ENCODE measurements around the gene CMTM4.

The CMTM4 gene

DNA sequence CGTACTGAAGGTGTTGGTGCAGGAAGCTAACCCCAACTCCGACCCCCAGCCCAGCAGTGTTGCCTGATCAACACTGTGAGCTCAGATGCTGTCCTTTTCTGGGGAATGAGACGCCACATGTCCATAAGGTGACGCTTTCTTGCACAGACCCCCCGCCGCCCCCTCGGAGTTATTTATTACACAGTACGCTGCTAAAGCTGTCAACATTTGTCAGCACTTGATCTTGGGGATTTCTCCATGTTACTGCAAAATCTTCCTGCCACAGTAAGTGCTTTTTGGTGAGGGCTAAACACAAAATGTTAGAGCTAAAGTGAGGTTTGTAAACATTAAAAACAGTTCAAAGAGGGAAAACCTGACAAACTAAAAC, 76.1 kb downstream of the CMTM4 start:
- TF ChIP-seq CTCF (IDR thresholded peaks at IDR 0.05; ENCODE audit: control extremely low read depth, extremely low read depth, low read depth, missing control alignments), result no peak
- DNase-seq (ENCODE audit: extremely low spot score), result no peak
- CTCF ChIA-PET, result interaction anchor here (0.7 to 4.5 kb wide), 6 partner anchors 12 to 31 kb away, joined by 3 to 38 read pairs (median 3); no protein-coding TSS in a partner anchor
- POLR2A ChIA-PET, result no interaction called here

DNA sequence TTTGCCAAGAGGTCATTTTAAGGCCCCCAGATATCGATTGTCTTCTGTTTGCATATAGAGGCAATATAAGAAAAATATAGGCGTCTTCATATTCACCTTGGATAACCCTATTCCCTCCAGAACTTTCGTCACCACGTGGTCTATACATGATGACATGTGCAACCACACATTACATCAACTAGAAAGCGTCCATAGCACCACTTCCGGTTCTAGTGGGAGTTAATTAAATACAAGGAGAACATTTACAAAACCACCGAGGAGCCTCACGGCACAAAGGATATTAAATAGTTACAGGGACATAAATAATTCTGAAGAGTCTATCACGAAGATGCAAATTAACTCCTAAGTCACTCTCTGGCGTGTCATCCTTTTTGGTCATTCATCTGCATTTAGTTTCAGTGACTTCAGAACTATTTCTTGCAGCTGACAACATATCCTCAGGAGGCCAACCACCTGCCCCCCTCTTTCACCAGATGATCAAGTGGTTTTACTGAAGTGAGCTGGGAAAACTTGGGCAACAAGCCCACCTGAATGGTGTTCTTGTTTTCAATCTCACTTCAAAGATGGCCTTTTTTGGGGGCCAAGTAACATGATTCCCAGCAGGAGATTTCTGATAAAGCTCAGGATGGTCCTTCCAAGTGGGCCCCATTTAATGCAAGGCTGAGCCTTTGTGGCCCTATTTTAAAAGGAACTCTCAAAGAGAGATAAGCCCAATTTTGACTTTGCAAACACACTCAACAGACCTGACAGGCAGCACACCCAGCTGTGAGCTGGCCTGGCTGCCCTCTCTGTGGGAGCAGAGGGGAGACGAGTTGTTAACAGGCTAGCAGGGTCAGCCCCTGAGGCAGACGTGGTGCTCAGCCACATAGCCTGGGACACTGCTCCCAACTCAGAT, 76.8 kb downstream of the CMTM4 start:
- TF ChIP-seq CTCF (IDR thresholded peaks at IDR 0.05; ENCODE audit: control extremely low read depth, extremely low read depth, low read depth, missing control alignments), result no peak
- POLR2A ChIA-PET, result no interaction called here
- CTCF ChIA-PET, result interaction anchor here (0.7 to 4.5 kb wide), 7 partner anchors 11 to 254 kb away, joined by 3 to 38 read pairs (median 3); no protein-coding TSS in a partner anchor
- no peak for DNase-seq (ENCODE audit: extremely low spot score)

DNA sequence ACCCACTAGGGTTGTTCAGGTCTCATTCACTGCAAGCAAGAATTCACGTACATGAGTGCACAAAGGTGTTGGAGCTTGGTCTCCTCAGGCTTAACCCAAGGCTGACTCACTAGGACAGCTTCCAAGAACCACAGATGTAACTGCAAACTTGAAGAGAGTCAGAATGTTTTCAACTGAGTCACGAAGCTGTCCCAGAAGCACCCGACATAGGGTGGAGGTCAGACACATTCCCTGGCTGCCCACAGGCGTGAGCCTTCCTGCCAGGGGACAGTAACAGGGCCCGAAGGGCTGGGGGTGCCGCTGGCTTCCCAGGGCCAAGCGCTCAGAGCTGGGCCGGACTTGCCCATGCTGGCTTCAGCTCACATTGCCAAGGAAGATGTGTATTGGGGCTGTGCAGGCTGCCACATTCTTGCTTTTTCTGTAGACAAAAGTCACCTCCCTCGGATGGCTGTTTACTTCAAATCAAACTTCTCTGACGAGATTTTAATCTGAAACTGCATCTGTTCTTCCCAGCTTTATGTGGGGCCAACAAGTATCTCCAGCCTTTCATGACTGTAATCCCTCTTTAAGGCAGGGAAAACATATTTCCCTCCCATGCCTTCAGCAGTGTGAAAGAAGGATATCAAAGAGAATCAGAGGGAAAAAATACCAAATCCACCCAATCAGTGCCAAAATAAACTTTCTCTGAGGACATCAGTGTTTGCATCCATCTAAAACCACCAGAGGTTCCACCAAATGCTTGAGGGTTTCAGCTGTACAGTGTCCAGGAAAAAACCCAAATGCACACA, 77.8 kb downstream of the CMTM4 start:
- ChIA-PET POLR2A (interaction anchor here (0.6 kb wide), 1 partner anchor 23 kb away, joined by 3 read pairs; no protein-coding TSS in a partner anchor), CTCF (interaction anchor here (1.1 to 4.5 kb wide), 6 partner anchors 10 to 255 kb away, joined by 3 to 38 read pairs (median 4); no protein-coding TSS in a partner anchor)
- no peak for TF ChIP-seq CTCF (IDR thresholded peaks at IDR 0.05; ENCODE audit: control extremely low read depth, extremely low read depth, low read depth, missing control alignments)
- DNase-seq (ENCODE audit: extremely low spot score), result no peak

DNA sequence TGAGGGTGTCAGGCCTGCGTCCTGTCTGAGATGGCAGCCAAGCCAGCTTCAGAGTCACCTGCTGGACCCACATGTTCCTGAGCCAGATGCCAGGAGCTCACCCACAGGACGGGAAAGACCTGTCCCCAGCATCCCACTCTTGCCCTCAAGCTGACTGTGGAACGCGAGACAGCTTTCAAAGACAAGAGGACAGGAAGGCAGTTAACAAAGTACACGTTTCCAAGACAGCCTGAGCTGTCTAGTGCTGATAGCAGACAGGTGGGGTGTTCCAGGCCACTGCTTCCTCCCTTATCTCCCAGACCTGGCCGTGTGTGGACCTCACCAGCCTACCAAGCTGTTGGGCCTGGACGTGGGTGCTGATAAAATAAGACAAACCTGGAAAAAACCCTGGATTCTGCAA, 78.8 kb downstream of the CMTM4 start:
- ChIA-PET CTCF (interaction anchor here (1.0 to 4.5 kb wide), 6 partner anchors 8 to 274 kb away, joined by 3 to 38 read pairs (median 4); no protein-coding TSS in a partner anchor), POLR2A (interaction anchor here (0.6 kb wide), 1 partner anchor 251 kb away, joined by 4 read pairs; no protein-coding TSS in a partner anchor)
- DNase-seq (ENCODE audit: extremely low spot score), result no peak
- no peak for TF ChIP-seq CTCF (IDR thresholded peaks at IDR 0.05; ENCODE audit: control extremely low read depth, extremely low read depth, low read depth, missing control alignments)

DNA sequence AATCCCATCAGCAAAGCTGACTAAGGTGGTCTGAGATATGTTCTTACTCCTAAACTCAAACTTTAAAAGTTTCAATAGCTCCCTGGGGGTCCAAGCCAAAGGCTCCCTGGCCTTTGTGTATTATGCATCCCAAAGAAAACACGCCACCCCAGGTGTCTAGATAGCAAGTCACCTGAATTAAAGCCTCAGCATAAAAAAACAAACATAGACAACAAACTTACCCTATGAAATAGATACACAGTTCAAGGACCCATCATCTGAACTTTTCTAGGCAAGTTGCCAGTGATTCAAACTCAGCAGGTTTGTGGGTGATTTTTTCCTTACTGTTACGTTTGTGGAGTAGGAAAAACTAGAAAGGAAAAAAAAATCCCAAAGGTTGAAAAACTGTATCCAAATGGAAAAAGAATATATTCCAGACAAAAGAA, 79.5 kb downstream of the CMTM4 start:
- TF ChIP-seq CTCF (IDR thresholded peaks at IDR 0.05; ENCODE audit: control extremely low read depth, extremely low read depth, low read depth, missing control alignments), result no peak
- ChIA-PET CTCF (interaction anchor here (1.0 to 4.5 kb wide), 6 partner anchors 8 to 274 kb away, joined by 3 to 38 read pairs (median 4); no protein-coding TSS in a partner anchor), POLR2A (no interaction called here)
- DNase-seq (ENCODE audit: extremely low spot score), result no peak

DNA sequence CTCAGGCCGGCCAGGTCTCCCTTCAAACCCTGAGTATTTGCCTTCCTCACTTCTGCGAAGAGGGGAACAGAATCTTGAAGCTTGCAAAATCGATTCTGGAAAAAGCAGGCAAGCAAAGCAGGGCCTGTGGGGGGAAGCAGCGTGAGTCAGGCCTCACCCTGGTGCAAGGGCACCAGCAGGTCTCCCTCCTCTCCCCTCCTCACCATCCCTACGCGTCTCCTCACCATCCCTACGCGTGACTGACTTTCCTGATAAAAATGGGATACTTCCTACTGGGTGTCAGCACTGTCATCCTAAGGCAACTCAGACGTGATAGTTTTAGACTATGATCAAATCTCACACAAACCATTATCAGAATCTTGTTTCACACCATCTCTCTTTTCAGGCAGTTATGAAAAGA, 80.0 kb downstream of the CMTM4 start:
- ChIA-PET POLR2A (no interaction called here), CTCF (interaction anchor here (1.7 to 4.5 kb wide), 4 partner anchors 8 to 209 kb away, joined by 4 to 38 read pairs (median 8); no protein-coding TSS in a partner anchor)
- no peak for TF ChIP-seq CTCF (IDR thresholded peaks at IDR 0.05; ENCODE audit: control extremely low read depth, extremely low read depth, low read depth, missing control alignments)
- no peak for DNase-seq (ENCODE audit: extremely low spot score)

Data from GM10248 (cell line).